IPS-11a (cell line): ENCODE measurements around the gene BTG4.

Experiments used
- H3K4me3 ChIP-seq: one replicate; pipeline ENCODE4 v1.5.1; 2013; ENCODE audit warnings: low read depth, low read length, control low read depth

BTG4 gene

GRCh38 chr11:111456859-111457730, 55.1 kb downstream of the BTG4 start:
- no peak overlapping the region for H3K4me3 ChIP-seq

GRCh38 chr11:111456086-111456858, 55.9 kb downstream of the BTG4 start:
- H3K4me3 ChIP-seq, result no peak overlapping the region

- H3K4me3 ChIP-seq, result no peak overlapping the region
These were observed 56.7 kb downstream of the BTG4 start for GRCh38 chr11:111455291-111456085.

GRCh38 chr11:111454561-111455192, 57.5 kb downstream of the BTG4 start:
- H3K4me3 ChIP-seq, result no peak overlapping the region

GRCh38 chr11:111452817-111453552, 59.2 kb downstream of the BTG4 start:
- no peak overlapping the region for H3K4me3 ChIP-seq

- no peak overlapping the region for H3K4me3 ChIP-seq
These were observed 60.0 kb downstream of the BTG4 start for GRCh38 chr11:111452146-111452545.

GRCh38 chr11:111450480-111451320, 61.5 kb downstream of the BTG4 start:
- no peak overlapping the region for H3K4me3 ChIP-seq

- H3K4me3 ChIP-seq, result no peak overlapping the region
These were observed 62.3 kb downstream of the BTG4 start for GRCh38 chr11:111449696-111450479.

GRCh38 chr11:111448831-111449557, 63.2 kb downstream of the BTG4 start:
- no peak overlapping the region for H3K4me3 ChIP-seq

- H3K4me3 ChIP-seq, result no peak overlapping the region
These were observed 63.8 kb downstream of the BTG4 start for GRCh38 chr11:111448414-111448813.

GRCh38 chr11:111447931-111448330, 64.3 kb downstream of the BTG4 start:
- no peak overlapping the region for H3K4me3 ChIP-seq

GRCh38 chr11:111447112-111447471, 65.1 kb downstream of the BTG4 start:
- H3K4me3 ChIP-seq, result no peak overlapping the region

GRCh38 chr11:111446404-111447111, 65.6 kb downstream of the BTG4 start:
- H3K4me3 ChIP-seq, result no peak overlapping the region

GRCh38 chr11:111445586-111445985, 66.6 kb downstream of the BTG4 start:
- H3K4me3 ChIP-seq, result no peak overlapping the region
